Measurements from ENCODE around the gene FASN.

DNA sequence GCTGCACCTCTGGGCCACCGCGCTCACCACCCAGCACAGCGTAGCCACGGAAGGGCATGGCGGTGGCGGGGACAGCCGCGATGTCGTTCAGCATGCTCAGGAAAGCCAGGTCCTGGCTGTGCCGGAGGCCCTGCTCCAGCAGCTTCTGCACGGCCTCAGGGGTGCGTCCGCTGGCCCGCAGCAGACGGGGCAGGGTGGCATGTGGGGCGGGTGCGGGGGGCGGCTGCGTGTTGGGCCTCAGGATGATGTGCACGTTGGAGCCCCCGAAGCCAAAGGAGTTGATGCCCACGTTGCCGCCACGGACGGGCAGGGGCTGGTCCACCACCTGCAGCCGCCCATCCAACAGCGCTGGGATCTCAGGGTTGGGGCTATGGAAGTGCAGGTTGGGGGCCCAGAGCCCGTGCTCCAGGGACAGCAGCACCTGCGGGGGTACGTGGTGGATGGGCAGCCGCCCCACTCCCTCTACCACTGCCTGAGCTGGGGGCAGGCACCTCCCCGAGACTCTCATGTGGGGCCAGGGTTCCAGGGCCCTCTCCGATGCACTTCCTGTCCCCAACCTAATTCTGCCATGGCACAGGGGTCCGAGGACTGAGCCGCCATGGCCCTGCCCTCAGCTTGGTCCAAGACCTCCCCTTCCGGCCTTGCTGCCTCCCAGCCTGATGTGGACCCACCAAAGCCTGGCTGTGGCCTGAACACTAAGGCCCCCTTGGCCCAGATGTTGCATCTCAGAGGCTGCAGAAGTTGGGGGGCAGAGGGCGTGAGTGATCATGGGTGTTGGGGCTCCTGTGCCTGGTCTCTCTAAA is 6.6 kb downstream of the FASN start:
- TF ChIP-seq, protein P1, sequence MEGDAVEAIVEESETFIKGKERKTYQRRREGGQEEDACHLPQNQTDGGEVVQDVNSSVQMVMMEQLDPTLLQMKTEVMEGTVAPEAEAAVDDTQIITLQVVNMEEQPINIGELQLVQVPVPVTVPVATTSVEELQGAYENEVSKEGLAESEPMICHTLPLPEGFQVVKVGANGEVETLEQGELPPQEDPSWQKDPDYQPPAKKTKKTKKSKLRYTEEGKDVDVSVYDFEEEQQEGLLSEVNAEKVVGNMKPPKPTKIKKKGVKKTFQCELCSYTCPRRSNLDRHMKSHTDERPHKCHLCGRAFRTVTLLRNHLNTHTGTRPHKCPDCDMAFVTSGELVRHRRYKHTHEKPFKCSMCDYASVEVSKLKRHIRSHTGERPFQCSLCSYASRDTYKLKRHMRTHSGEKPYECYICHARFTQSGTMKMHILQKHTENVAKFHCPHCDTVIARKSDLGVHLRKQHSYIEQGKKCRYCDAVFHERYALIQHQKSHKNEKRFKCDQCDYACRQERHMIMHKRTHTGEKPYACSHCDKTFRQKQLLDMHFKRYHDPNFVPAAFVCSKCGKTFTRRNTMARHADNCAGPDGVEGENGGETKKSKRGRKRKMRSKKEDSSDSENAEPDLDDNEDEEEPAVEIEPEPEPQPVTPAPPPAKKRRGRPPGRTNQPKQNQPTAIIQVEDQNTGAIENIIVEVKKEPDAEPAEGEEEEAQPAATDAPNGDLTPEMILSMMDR (IDR thresholded peaks at IDR 0.05) = no peak
- TF ChIP-seq POLR2A (IDR thresholded peaks at IDR 0.05) = no peak
